Fibroblast of pulmonary artery (primary cell): ENCODE results near the gene GCKR.
"Not testable (repeated sequence)": the region's sequence is repeated elsewhere in the genome, so short reads cannot be mapped to it uniquely, and the experiment has no call there.

Experiments
- DNase-seq: peaks from one replicate; pipeline ENCODE4 v3.0.0-alpha.2; 2010; ENCODE audit warnings: low read depth
- H3K4me3 ChIP-seq: replicated peaks from 2 replicates; pipeline ENCODE4 v1.5.1; 2011; ENCODE audit warnings: low read depth, mild to moderate bottlenecking, control low read depth, low read length, moderate library complexity
- TF ChIP-seq, protein P1 (sequence below): IDR thresholded peaks from 2 replicates; pipeline ENCODE4 v1.5.1; 2011; ENCODE audit warnings: mild to moderate bottlenecking, control low read depth, low read length, inconsistent platforms; ENCODE audit errors: missing control alignments

Gene GCKR

DNA sequence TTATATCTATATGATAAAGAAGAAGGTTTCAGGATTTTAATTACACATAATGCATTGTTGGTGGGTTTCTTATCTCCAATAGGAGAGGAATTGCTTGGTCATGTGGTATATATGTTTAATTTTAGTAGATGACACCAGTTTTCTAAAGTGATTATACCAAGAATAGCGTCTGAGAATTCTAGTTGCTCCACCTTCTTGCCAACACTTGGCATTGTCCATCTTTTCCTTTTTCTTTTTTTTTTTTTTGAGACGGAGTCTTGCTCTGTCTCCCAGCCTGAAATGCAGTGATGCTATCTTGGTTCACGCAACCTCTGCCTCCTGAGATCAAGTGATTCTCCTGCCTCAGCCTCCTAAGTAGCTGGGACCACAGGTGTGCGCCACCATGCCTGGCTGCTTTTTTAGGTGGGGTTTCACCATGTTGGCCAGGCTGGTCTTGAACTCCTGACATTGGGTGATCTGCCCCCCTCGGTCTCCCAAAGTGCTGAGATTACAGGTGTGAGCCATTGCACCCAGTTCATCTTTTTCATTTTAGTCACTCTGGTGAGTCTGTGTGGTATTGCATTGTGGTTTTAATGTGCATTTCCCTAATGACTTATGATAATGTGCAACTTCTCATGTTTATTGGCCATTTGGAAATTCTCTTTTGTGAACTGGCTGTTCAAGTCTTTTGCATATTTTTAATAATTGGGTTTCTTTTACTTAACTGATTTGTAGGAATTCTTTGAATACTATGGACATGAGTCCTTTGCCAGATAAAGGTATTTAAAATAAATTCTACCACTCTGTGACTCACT lies 48.9 kb downstream of the GCKR start:
- TF ChIP-seq, protein P1, sequence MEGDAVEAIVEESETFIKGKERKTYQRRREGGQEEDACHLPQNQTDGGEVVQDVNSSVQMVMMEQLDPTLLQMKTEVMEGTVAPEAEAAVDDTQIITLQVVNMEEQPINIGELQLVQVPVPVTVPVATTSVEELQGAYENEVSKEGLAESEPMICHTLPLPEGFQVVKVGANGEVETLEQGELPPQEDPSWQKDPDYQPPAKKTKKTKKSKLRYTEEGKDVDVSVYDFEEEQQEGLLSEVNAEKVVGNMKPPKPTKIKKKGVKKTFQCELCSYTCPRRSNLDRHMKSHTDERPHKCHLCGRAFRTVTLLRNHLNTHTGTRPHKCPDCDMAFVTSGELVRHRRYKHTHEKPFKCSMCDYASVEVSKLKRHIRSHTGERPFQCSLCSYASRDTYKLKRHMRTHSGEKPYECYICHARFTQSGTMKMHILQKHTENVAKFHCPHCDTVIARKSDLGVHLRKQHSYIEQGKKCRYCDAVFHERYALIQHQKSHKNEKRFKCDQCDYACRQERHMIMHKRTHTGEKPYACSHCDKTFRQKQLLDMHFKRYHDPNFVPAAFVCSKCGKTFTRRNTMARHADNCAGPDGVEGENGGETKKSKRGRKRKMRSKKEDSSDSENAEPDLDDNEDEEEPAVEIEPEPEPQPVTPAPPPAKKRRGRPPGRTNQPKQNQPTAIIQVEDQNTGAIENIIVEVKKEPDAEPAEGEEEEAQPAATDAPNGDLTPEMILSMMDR, result no peak
- H3K4me3 ChIP-seq, result no peak overlapping the region
- no peak for DNase-seq

DNA sequence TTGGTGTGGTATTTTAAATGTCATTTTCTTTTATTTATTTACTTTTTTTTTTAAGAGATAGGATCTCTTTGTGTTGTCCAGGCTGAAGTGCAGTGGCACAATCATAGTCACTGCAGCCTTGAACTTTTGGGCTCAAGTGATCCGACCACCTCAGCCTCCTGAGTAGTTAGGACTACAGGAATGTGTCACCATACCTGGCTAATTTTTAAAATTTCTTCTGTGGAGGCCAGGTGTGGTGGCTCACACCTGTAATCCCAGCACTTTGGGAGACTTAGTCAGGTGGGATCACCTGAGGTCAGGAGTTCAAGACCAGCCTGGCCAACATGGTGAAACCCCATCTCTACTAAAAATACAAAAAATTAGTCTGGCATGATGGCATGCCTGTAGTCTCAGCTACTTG lies 52.7 kb downstream of the GCKR start:
- H3K4me3 ChIP-seq, result no peak overlapping the region
- DNase-seq, result no peak
- TF ChIP-seq, protein P1, result no peak

GRCh38 chr2:27551514-27551913 lies 54.9 kb downstream of the GCKR start:
- DNase-seq, result no peak
- TF ChIP-seq, protein P1, result no peak
- H3K4me3 ChIP-seq, result no peak overlapping the region

GRCh38 chr2:27552941-27553340 lies 56.3 kb downstream of the GCKR start:
- TF ChIP-seq, protein P1, result no peak
- DNase-seq, result no peak
- H3K4me3 ChIP-seq, result no peak overlapping the region

DNA sequence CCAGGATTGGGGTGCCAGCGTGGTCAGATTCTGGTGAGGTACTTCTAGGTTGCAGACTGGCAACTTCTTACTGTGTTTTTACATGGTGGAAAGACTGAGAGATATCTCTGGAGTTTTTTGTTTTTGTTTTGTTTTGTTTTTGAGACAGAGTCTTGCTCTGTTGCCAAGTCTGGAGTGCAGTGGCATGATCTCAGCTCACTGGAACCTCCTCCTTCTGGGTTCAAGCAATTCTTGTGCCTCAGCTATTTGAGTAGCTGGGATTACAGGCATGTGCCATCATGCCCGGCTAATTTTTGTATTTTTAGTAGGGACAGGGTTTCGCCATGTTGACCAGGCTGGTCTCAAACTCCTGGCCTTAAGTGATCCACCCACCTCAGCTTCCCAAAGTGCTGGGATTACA lies 57.8 kb downstream of the GCKR start:
- not testable (repeated sequence) for DNase-seq, H3K4me3 ChIP-seq

GRCh38 chr2:27559228-27559627 lies 62.6 kb downstream of the GCKR start:
- DNase-seq, result no peak
- no peak overlapping the region for H3K4me3 ChIP-seq
- TF ChIP-seq, protein P1, result no peak

DNA sequence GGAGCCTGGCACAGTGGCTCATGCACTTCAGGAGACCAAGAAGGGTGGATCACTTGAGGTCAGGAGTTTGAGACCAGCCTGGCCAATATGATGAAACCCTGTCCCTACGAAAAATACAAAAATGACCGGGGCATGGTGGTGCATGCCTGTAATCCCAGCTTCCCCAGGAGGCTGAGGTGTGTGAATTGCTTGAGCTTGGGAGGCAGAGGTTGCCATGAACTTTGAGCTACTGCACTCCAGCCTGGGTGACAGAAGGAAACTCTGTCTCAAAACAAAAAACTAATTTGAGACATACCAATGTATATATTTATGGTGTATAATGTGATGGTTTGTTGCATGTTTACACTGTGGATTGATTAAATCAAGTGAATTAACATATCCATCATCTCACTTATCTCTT lies 64.4 kb downstream of the GCKR start:
- TF ChIP-seq, protein P1, result no peak

More for the DNA sequence above, 64.4 kb downstream of the GCKR start:
- DNase-seq, result no peak
- no peak overlapping the region for H3K4me3 ChIP-seq
